Bronchial epithelial cell (primary cell): Measurements from ENCODE around the gene SCFD1. TPM values are rescaled to one million over a fixed set of nuclear protein-coding genes. Genes with fewer than 3 reads are reported as not detected.

Experiments
- DNase-seq: peaks from one replicate; pipeline ENCODE4 v3.0.0-alpha.2; 2010; ENCODE audit warnings: low read depth
- FAIRE-seq: peaks from 2 replicates; lab custom pipeline; 2011; peaks lifted over from hg19 to GRCh38; lab: Jason Lieb, UNC
- H3K27me3 ChIP-seq: 2 replicates; pipeline ENCODE4 v1.5.1; 2011; ENCODE audit warnings: low read length; ENCODE audit not compliant: control insufficient read depth, insufficient read depth
- H3K36me3 ChIP-seq: 2 replicates; pipeline ENCODE4 v1.5.1; 2011; ENCODE audit warnings: low read length; ENCODE audit not compliant: control insufficient read depth, insufficient read depth
- H3K4me3 ChIP-seq: 2 replicates; pipeline ENCODE4 v1.5.1; 2011; ENCODE audit warnings: mild to moderate bottlenecking, low read depth, low read length, control low read depth
- total RNA-seq: library from RNA; depleted of rRNA; stranded (reverse); fragments of >200 nt; gene quantifications from 2 replicates; pipeline ENCODE4 v1.2.1, GENCODE V29; 2014
- TF ChIP-seq, protein P1 (sequence below): IDR thresholded peaks from 2 replicates; pipeline ENCODE4 v1.5.1; 2011; ENCODE audit warnings: mild to moderate bottlenecking, moderate library complexity, low read length, control low read depth, inconsistent platforms; ENCODE audit not compliant: insufficient read depth, severe bottlenecking

SCFD1 gene
- total RNA-seq, 1 donor from 2014 or later, result 101 TPM

DNA sequence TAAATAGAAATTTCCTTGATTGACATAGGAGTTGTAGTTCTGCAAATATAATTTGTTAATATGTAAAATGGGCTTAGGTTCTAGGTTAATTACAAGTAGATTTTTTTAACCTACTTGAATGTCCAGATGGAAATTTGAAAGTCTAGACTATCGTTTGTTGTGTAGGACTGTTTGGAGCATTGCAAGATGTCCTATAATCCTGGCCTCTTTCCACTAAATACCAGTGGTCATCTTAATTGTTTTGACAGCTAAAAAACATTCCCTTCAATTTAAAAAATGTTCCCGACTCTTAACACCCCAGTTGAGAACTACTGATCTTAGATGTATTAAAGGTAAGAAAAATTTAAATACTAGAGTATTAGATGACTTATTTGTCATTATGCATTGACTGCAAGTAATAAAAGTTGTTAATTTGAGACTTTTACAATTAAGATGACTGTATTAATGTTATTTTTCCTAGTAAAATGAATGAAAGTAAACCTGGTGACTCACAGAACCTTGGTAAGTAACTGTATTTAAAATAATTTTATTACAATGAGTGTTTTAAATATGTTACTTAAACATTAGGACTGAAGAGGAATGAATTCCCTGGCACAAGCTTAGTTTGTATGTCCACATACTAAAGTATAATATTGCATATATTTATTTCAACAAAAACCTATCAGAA is 41.4 kb upstream of the SCFD1 start:
- Histone ChIP-seq H3K27me3 (no peaks in the 10 kb centered on the region), H3K4me3 (no peak overlapping the region), H3K36me3 (peaks cover 1% of the 10 kb centered on the region)
- FAIRE-seq (no peak), DNase-seq (no peak)
- TF ChIP-seq, protein P1, sequence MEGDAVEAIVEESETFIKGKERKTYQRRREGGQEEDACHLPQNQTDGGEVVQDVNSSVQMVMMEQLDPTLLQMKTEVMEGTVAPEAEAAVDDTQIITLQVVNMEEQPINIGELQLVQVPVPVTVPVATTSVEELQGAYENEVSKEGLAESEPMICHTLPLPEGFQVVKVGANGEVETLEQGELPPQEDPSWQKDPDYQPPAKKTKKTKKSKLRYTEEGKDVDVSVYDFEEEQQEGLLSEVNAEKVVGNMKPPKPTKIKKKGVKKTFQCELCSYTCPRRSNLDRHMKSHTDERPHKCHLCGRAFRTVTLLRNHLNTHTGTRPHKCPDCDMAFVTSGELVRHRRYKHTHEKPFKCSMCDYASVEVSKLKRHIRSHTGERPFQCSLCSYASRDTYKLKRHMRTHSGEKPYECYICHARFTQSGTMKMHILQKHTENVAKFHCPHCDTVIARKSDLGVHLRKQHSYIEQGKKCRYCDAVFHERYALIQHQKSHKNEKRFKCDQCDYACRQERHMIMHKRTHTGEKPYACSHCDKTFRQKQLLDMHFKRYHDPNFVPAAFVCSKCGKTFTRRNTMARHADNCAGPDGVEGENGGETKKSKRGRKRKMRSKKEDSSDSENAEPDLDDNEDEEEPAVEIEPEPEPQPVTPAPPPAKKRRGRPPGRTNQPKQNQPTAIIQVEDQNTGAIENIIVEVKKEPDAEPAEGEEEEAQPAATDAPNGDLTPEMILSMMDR, result no peak

DNA sequence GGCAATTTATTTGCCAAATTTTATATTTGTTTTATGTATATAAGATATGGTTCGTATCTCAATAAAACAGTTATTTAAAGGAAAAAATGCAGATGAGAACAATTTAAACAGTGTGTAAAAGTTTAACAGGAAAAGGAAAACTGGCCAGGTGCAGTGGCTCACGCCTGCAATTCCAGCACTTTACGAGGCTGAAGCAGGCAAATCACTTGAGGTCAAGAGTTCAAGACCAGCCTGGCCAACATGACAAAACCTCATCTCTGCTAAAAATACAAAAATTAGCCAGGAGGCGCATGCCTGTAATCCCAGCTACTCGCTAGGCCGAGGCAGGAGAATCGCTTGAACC is 40.9 kb upstream of the SCFD1 start:
- DNase-seq, result no peak

GRCh38 chr14:30582376-30582775 is 39.7 kb upstream of the SCFD1 start:
- DNase-seq, result no peak
- H3K36me3 ChIP-seq, result peaks cover 1% of the 10 kb centered on the region
- no peaks in the 10 kb centered on the region for H3K27me3 ChIP-seq
- H3K4me3 ChIP-seq, result no peak overlapping the region
- no peak for FAIRE-seq
- TF ChIP-seq, protein P1, result no peak

More for the DNA sequence above, 40.9 kb upstream of the SCFD1 start:
- no peak for FAIRE-seq
- TF ChIP-seq, protein P1, result no peak
- Histone ChIP-seq H3K4me3 (no peak overlapping the region), H3K36me3 (peaks cover 1% of the 10 kb centered on the region), H3K27me3 (no peaks in the 10 kb centered on the region)

DNA sequence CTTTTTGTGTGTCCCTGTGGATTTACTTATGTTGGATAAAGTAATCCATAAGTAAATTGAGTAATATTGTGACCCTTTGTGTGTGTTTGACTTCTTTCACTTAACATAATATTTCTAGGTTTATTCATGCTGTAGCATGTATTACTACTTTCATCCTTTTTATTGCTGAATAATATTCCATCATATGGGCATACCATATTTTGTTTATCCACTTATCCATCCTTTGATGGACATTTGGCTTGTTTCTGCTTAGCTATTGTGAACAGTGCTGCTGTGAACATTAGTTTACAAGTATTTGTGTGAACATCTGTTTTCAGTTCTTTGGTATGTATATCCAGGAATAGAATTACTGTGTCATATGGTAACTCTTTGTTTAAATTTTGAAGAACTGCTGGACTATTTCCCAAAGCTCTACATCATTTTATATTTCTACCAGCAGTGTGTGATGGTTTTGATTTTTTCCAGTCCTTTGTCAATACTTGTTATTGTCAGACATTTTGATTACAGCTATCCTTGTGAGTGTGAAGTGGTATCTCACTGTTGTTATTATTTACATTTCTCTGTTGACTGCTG is 38.0 kb upstream of the SCFD1 start:
- DNase-seq, result no peak
- TF ChIP-seq, protein P1, result no peak
- Histone ChIP-seq H3K4me3 (no peak overlapping the region), H3K27me3 (no peaks in the 10 kb centered on the region), H3K36me3 (peaks cover 1% of the 10 kb centered on the region)
- FAIRE-seq, result no peak

- Histone ChIP-seq H3K36me3 (peaks cover 1% of the 10 kb centered on the region), H3K27me3 (no peaks in the 10 kb centered on the region), H3K4me3 (no peak overlapping the region)
- no peak for DNase-seq
- no peak for FAIRE-seq
- TF ChIP-seq, protein P1, result no peak
These were observed 36.9 kb upstream of the SCFD1 start for GRCh38 chr14:30585204-30585603.
